Rectal smooth muscle tissue (tissue), 1 donor: ENCODE measurements around the gene RPIA.
A peak's percentile ranks its signal among the peaks of the same experiment; 100 is the strongest.

Experiments
- H3K27ac ChIP-seq: one replicate; pipeline ENCODE4 v1.7.0; 2013; ENCODE audit warnings: low read depth, low read length, inconsistent platforms
- H3K27me3 ChIP-seq: one replicate; pipeline ENCODE4 v1.7.0; 2013; ENCODE audit warnings: low read length; ENCODE audit not compliant: control insufficient read depth, insufficient read depth
- H3K36me3 ChIP-seq: one replicate; pipeline ENCODE4 v1.7.0; 2013; ENCODE audit warnings: low read length; ENCODE audit not compliant: control insufficient read depth, insufficient read depth
- H3K4me1 ChIP-seq: one replicate; pipeline ENCODE4 v1.7.0; 2013; ENCODE audit warnings: low read length; ENCODE audit not compliant: control insufficient read depth, insufficient read depth
- H3K4me3 ChIP-seq: one replicate; pipeline ENCODE4 v1.7.0; 2013; ENCODE audit warnings: low read length
- H3K9ac ChIP-seq: one replicate; pipeline ENCODE4 v1.7.0; 2013; ENCODE audit warnings: low read length

RPIA gene

DNA sequence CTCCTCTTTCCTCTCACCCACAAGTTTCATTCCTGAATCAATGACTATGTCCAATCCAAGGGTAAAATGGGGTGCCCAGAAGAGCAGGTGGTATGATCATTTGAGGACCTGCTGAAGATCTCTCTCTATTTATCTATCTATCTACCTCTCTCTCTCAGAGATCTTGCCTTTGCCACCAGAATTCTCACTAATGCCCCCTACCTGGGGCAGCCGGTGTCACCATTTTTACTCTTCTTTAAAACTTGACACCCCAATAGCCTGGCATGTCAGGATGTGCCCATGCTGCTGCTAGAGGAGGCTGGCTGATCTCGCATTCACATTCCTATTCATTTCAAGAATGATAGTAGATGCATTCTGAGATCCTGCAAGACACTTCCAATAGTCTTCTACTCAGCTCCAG, 24.3 kb upstream of the RPIA start:
- no peak overlapping the region for H3K27ac ChIP-seq
- no peaks in the 10 kb centered on the region for H3K4me1 ChIP-seq
- H3K27me3 ChIP-seq: no peaks in the 10 kb centered on the region
- no peaks in the 10 kb centered on the region for H3K36me3 ChIP-seq
- H3K9ac ChIP-seq: no peak overlapping the region
- no peak overlapping the region for H3K4me3 ChIP-seq

DNA sequence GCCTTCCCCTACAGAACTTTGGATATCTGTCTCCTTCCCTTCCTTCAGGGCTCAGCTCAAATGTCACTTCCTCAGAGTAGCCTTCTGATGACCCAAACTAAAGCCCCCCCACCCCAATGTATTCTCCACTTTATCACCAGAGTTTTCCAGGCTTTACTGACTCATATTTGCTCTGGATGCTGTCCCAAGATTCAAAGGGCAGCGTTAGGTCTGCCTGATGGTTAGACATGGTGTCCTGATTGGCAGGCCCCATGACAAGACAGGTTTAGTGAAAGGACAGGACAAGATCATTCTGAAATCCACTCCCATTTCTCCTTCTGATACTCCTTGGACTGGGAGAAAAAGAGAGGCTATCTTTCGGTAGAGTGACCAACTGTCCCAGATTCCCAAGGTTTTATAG, 22.6 kb upstream of the RPIA start:
- H3K36me3 ChIP-seq: no peaks in the 10 kb centered on the region
- H3K27ac ChIP-seq: no peak overlapping the region
- no peaks in the 10 kb centered on the region for H3K27me3 ChIP-seq
- H3K4me1 ChIP-seq: no peaks in the 10 kb centered on the region
- H3K9ac ChIP-seq: no peak overlapping the region
- no peak overlapping the region for H3K4me3 ChIP-seq

DNA sequence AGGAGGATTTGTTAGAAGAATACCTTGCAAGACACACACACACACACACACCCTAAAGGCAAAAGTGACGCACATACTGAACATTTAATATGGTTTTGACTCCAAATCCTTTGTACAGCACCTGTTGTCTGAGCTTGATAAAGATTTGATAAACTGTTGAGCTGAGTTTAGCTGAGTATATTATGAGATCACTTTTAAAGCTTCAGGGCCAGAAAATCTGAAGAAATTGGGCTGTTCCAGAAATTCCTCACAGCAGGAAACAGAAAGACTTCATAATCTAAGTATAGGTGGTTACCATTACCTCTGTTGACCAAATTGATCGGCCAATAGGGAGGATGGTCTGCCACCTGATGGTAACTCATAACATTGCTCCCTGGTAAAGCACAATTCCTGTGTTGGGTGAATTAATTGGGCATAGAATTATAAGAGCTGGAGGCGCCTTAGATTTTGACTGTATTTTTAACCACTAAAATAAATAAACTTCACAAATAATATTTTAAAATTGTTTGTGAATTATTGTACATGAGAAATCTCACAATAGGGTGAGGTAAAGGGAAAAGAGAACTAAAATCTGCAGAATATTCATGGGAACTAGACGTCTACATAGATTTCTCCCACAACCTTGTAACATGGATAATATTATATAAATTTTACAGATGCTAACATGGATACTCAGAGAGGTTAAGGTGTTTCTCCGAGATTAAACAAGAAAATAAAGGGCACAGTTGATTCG, 21.8 kb upstream of the RPIA start:
- no peak overlapping the region for H3K4me3 ChIP-seq
- no peaks in the 10 kb centered on the region for H3K27me3 ChIP-seq
- no peaks in the 10 kb centered on the region for H3K36me3 ChIP-seq
- H3K4me1 ChIP-seq: no peaks in the 10 kb centered on the region
- no peak overlapping the region for H3K27ac ChIP-seq
- no peak overlapping the region for H3K9ac ChIP-seq

DNA sequence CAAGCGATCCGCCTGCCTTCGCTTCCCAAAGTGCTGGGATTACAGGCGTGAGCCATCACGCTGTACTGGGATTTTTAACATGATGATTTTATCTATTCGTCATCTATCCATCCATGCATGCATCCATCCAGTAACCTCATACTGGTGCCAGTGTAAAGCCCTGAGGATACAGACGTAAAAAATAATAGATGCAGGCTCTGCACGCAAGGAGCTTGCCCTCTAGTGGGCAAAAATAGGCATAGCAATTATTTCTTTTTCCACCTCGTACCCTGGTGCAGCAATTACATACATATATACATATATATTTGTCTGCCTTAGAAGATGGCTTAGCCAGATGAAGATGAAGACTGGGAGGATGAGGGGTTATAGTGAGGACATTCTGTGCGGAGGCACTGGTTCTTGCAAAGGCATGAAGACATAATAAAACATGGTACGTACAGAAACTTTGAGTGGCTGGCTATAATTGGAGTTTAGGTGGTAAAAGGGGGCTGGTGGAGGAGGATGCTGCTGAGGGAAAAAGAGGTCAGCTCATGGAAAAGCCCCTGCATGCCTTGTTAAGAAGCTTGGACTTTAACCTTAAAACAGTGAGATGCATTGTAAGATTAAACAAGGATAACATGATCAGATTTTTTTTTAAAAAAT, 19.6 kb upstream of the RPIA start:
- no peaks in the 10 kb centered on the region for H3K4me1 ChIP-seq
- no peak overlapping the region for H3K27ac ChIP-seq
- H3K9ac ChIP-seq: no peak overlapping the region
- H3K36me3 ChIP-seq: no peaks in the 10 kb centered on the region
- no peak overlapping the region for H3K4me3 ChIP-seq
- no peaks in the 10 kb centered on the region for H3K27me3 ChIP-seq

DNA sequence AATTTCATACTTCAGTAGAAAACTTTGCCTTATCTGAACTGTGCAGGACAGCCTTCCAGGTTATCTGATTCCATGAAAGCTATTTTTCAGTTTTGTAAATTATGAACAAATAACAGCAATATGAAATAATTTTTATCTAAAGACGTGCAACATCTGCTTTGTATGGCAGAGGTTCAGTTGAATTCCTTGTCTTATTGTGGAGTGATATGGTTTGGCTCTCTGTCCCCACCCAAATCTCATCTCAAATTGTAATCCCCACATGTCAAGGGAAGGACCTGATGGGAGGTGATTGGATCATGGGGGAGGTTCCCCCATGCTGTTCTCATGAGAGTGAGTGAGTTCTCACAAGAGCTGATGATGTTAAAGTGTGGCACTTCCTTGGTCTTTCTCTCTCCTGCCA, 18.1 kb upstream of the RPIA start:
- Histone ChIP-seq H3K4me1 (no peaks in the 10 kb centered on the region), H3K4me3 (no peak overlapping the region), H3K36me3 (no peaks in the 10 kb centered on the region), H3K27ac (no peak overlapping the region), H3K9ac (no peak overlapping the region), H3K27me3 (no peaks in the 10 kb centered on the region)

DNA sequence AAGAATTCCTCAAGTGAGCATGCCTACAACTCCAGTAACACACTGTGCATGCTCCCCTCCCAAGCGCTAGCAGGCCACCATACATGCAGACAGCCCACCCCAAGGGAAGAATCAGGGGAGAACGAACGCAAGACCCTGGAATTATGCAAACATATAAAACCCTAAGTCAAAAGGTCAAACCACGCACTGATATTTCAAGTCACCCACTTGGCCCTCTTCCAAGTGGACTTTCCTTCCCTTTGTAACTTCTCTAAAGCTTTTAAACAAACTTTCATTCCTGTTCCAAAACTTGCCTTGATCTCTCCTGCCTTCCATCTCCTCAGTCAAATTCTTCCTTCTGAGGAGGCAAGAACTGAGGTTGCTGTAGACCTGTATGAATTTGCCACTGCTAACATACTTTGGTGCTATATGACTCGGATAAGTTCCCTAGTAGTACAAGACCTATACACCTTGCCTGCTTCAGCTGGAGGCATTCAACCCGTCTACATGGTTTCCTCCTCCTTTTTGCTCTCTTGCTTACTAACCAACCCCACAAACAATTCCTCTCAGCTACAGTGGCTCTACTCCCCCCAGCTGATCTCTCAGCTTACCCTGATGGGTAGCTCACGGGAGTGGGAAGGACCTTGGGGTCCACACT, 11.1 kb upstream of the RPIA start:
- no peak overlapping the region for H3K9ac ChIP-seq
- H3K27ac ChIP-seq: no peak overlapping the region

DNA sequence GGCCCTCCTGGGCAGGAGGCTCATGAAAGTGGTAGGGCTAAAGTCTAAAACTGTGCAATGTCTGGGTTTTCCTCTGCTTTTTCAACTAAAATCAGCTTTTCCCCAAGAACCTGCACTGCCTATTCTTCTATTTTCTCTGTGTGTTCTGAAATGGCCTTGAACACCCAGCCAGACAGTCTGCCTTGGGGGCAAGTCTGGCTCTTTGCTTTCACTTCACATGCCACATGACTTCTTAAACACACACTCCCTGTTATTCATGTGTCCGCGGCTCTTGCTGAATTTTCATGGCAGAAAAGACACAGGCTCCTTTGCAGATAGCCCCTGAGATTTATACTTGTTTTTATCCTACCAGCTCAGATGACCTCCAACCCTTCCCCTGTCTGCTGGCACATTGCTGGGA, 10.6 kb upstream of the RPIA start:
- Histone ChIP-seq H3K4me1 (no peaks in the 10 kb centered on the region), H3K4me3 (no peak overlapping the region), H3K27me3 (no peaks in the 10 kb centered on the region), H3K27ac (no peak overlapping the region), H3K9ac (no peak overlapping the region), H3K36me3 (no peaks in the 10 kb centered on the region)

More for the DNA sequence above, 11.1 kb upstream of the RPIA start:
- H3K4me1 ChIP-seq: no peaks in the 10 kb centered on the region
- no peak overlapping the region for H3K4me3 ChIP-seq
- H3K27me3 ChIP-seq: no peaks in the 10 kb centered on the region
- H3K36me3 ChIP-seq: no peaks in the 10 kb centered on the region

DNA sequence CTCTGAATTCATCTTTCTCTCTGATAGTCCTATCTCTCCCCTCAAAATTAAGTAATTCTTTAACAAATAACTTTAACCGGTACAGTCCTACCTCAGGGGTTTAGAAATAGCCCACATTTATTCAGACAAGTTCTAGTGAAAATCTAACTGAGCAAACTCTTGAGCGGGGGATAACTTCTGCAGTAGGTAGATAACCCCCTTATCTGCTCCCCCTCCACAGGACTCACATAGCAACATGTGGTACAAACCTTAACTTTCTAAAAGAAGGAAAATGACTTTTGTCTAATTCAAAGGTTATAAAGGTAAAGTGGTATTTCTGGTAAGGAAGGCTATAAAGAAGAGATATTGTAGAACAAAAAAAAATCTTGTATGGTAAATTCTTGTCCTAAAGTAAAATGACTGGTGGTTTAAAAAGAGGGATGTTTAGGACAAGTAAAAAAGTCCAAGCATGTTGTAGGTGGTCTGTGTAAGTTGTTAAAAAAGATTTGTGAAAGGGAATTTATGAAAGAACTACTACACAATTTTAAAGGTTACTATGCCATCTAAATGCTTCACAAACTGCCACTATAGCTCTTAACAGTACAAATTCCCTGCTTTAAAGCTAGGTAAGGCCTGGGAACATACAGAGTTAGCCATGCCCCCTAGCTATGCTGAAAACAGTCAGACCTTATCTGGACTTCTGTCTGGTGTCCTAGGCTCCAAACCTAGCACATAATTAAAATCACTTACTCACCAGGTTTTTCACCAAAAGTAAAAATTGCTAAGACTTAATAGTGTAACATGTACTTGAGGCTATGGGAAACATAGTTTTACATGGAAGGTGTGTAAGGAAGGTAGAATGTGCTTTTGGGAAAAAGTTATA, 8.1 kb upstream of the RPIA start:
- H3K4me3 ChIP-seq: no peak overlapping the region
- no peaks in the 10 kb centered on the region for H3K4me1 ChIP-seq
- H3K27me3 ChIP-seq: no peaks in the 10 kb centered on the region
- H3K36me3 ChIP-seq: no peaks in the 10 kb centered on the region
- no peak overlapping the region for H3K27ac ChIP-seq
- H3K9ac ChIP-seq: no peak overlapping the region

DNA sequence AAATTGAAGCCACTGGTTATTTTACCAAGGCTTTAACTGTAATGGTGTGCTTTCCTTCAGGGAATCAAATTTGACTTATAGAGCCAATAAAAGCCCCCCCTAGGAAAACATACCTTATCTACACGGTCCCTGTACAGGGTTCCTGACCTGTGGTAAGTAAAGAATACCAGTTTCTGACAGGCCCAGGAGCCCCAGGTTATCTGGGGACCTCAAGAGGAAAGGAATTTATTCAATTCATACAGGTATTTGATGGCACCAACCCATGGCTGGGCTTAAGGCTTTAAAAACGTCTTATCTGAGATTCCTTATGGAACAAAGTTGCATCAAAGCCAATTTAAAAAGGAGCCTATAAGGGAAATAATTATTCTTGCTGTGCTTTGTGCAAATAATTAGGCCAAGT, 7.0 kb upstream of the RPIA start:
- Histone ChIP-seq H3K4me1 (no peaks in the 10 kb centered on the region), H3K36me3 (no peaks in the 10 kb centered on the region), H3K27ac (no peak overlapping the region), H3K4me3 (no peak overlapping the region), H3K9ac (no peak overlapping the region), H3K27me3 (no peaks in the 10 kb centered on the region)

DNA sequence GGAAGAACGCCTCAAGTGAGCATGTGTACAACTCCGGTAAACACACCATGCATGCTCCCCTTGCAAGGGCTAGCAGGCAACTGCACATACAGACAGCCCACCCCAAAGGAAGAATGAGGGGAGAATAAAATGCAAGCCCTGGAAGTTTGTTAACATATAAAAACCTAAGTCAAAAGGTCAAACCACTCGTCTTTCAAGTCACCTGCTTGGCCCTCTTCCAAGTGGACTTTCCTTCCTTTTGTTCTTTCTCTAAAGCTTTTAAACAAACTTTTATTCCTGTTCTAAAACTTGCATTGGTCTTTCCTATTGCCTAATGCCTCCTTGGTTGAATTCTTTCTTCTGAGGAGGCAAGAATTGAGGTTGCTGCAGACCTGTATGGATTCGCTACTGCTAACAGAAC, 5.2 kb upstream of the RPIA start:
- Histone ChIP-seq H3K27me3 (no peaks in the 10 kb centered on the region), H3K27ac (no peak overlapping the region), H3K36me3 (no peaks in the 10 kb centered on the region), H3K4me3 (no peak overlapping the region), H3K9ac (no peak overlapping the region), H3K4me1 (peaks cover 2% of the 10 kb centered on the region)

DNA sequence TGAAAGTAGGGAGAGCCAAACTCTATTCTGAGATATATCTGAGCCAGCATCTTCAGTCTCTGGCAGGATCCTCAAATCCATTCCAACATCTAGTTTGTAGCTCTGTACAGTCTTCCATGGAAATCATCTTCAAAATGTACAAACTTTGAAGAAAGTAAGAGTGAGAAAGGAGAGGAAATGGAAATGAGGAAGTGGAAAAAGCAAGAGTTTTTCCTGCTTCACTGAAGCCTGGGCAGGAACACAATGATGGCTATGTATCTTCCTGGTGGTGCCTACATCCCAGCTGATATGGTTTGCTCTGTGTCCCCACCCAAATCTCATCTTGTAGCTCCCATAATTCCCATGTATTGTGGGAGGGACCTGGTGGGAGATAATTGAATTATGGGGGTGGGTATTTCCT, 4.1 kb upstream of the RPIA start:
- Histone ChIP-seq H3K4me3 (no peak overlapping the region), H3K27ac (no peak overlapping the region), H3K9ac (no peak overlapping the region)

DNA sequence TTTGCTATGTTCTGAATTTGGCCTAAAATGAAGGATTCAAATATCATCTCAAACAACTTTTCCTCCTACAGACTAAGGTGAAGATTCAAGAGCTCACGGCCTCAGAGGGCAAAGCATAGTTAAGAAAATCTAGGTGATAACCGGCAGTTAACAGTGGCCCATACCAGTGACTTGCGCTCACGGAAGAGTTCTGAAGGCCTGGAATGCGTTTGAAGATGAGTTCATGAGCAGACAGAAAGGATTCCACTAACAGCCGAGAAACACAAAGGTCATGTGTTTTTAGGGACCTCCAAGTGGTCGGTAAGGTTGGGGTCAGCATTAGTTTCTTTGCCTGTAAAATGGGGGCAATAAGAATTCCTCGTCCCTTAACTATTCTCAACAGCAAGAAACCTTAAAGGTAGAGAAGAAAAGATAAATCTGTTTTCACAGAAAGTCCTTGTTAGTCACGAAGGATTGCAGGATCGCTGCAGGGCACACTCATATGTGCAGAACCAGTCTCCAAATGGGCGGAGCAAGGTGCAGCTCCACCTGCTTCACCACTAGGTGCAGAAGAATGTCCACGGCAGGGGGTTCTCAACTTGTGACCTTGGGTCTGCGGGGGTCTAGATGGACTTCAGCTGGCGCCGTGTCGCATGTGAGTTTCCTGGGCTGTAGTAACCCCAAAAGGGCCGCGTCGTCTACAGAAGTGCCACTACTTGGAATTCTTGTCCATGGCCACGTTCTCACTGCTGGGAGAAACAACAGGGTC, 708 bp upstream of the RPIA start:
- H3K27ac ChIP-seq: peak overlapping the region; percentile 73
- peaks cover 2% of the 10 kb centered on the region for H3K4me1 ChIP-seq
- no peaks in the 10 kb centered on the region for H3K36me3 ChIP-seq

More for the DNA sequence above, 4.1 kb upstream of the RPIA start:
- Histone ChIP-seq H3K27me3 (no peaks in the 10 kb centered on the region), H3K36me3 (no peaks in the 10 kb centered on the region), H3K4me1 (peaks cover 2% of the 10 kb centered on the region)

More for the DNA sequence above, 708 bp upstream of the RPIA start:
- peak overlapping the region; percentile 72 for H3K9ac ChIP-seq
- no peaks in the 10 kb centered on the region for H3K27me3 ChIP-seq
- peak overlapping the region; percentile 94 for H3K4me3 ChIP-seq
